H1 (cell line): Measurements from ENCODE around the gene GABPB1. TPM values are rescaled to one million over a fixed set of nuclear protein-coding genes. Genes with fewer than 3 reads are reported as not detected.

Source experiments
- CTCF ChIA-PET: fragments of 300-600 bp; sonication (Branson Sonifier 250); formaldehyde crosslinking; loops from one replicate; lab custom pipeline; 2021; ENCODE audit not compliant: partially characterized antibody; lab: Charles Lee
- POLR2A ChIA-PET: fragments of 300-600 bp; sonication (Branson Sonifier 250); formaldehyde crosslinking; loops from one replicate; lab custom pipeline; 2021; ENCODE audit warnings: inconsistent platforms; ENCODE audit not compliant: partially characterized antibody; lab: Charles Lee
- DNase-seq, 2 experiments: peaks; one replicate each; pipeline versions ENCODE4 v3.0.0 to v3.0.0-alpha.2; 2010 to 2022; ENCODE audit warnings: low spot score in 2 of 2, low read depth in 1 of 2, mixed read lengths in 1 of 2
- FAIRE-seq: peaks from 2 replicates; lab custom pipeline; 2011; peaks lifted over from hg19 to GRCh38; lab: Jason Lieb, UNC
- H2AFZ ChIP-seq: 2 replicates; pipeline ENCODE4 v1.8.1; 2012; ENCODE audit warnings: low read length, inconsistent platforms
- H2AK5ac ChIP-seq: 2 replicates; pipeline ENCODE4 v1.6.1; 2013; ENCODE audit warnings: low read depth, low read length
- H2BK120ac ChIP-seq: replicated peaks from 2 replicates; pipeline ENCODE3; 2013; ENCODE audit warnings: low read depth, low read length, inconsistent platforms
- H2BK12ac ChIP-seq: 2 replicates; pipeline ENCODE4 v1.6.1; 2013; ENCODE audit warnings: low read depth, low read length
- H2BK15ac ChIP-seq: 2 replicates; pipeline ENCODE4 v1.6.1; 2013; ENCODE audit warnings: low read length
- H2BK20ac ChIP-seq: 2 replicates; pipeline ENCODE4 v1.6.1; 2013; ENCODE audit warnings: low read length
- H2BK5ac ChIP-seq: 2 replicates; pipeline ENCODE4 v1.6.1; 2013; ENCODE audit warnings: low read depth, low read length
- H3K14ac ChIP-seq: 2 replicates; pipeline ENCODE4 v1.6.1; 2013; ENCODE audit warnings: inconsistent platforms; ENCODE audit not compliant: insufficient read length
- H3K18ac ChIP-seq: 2 replicates; pipeline ENCODE4 v1.6.1; 2013; ENCODE audit warnings: low read length; ENCODE audit errors: extremely low read depth
- H3K23ac ChIP-seq: 2 replicates; pipeline ENCODE4 v1.6.1; 2013; ENCODE audit warnings: inconsistent platforms; ENCODE audit not compliant: insufficient read length
- H3K23me2 ChIP-seq: 2 replicates; pipeline ENCODE4 v1.6.1; 2013; ENCODE audit warnings: low read depth, low read length
- H3K27ac ChIP-seq: 2 replicates; pipeline ENCODE4 v1.6.1; 2011; ENCODE audit warnings: low read depth, low read length, inconsistent platforms
- H3K27me3 ChIP-seq, 4 experiments: replicated peaks in 1 of 4; 1 replicate in 1 of 4; 2 replicates in 3 of 4; pipeline versions ENCODE4 v1.6.1 to v1.8.1; 2011 to 2013; ENCODE audit warnings: low read length in 3 of 4, mild to moderate bottlenecking in 3 of 4, inconsistent platforms in 2 of 4, mixed read lengths in 2 of 4, moderate library complexity in 1 of 4; ENCODE audit not compliant: control insufficient read depth in 3 of 4, insufficient read depth in 3 of 4; ENCODE audit errors: extremely low read depth in 1 of 4
- H3K36me3 ChIP-seq, 4 experiments: 2 replicates each; pipeline versions ENCODE4 v1.6.1 to v1.8.1; 2011 to 2013; ENCODE audit warnings: mild to moderate bottlenecking in 4 of 4, low read length in 3 of 4, moderate library complexity in 2 of 4, control low read depth in 1 of 4, inconsistent platforms in 1 of 4; ENCODE audit not compliant: insufficient read depth in 4 of 4, control insufficient read depth in 2 of 4
- H3K4ac ChIP-seq: replicated peaks from 2 replicates; pipeline ENCODE3; 2013; ENCODE audit warnings: low read length, low read depth, mixed read lengths, inconsistent platforms; ENCODE audit not compliant: insufficient read length
- H3K4me1 ChIP-seq, 4 experiments: replicated peaks in 1 of 4; 1 replicate in 1 of 4; 2 replicates in 3 of 4; pipeline versions ENCODE4 v1.6.1 to v1.8.1; 2011 to 2013; ENCODE audit warnings: low read length in 3 of 4, inconsistent platforms in 2 of 4, mixed read lengths in 1 of 4; ENCODE audit not compliant: insufficient read depth in 4 of 4, control insufficient read depth in 3 of 4
- H3K4me2 ChIP-seq, 2 experiments: 2 replicates each; pipeline versions ENCODE4 v1.6.1 to v1.8.1; 2011 to 2013; ENCODE audit warnings: low read depth in 2 of 2, low read length in 2 of 2, control low read depth in 1 of 2, inconsistent platforms in 1 of 2, mild to moderate bottlenecking in 1 of 2; ENCODE audit not compliant: insufficient read depth in 1 of 2
- H3K4me3 ChIP-seq, 4 experiments: fragments of 200-600, 300-600 bp in 1 of 4; sonication (generic), shearing (Covaris generic), sonication (Bioruptor Twin) in 1 of 4; 2 replicates each; pipeline versions ENCODE4 v1.5.1 to v1.8.1; 2011 to 2016; ENCODE audit warnings: low read length in 4 of 4, low read depth in 3 of 4, control low read depth in 2 of 4, inconsistent platforms in 2 of 4, mild to moderate bottlenecking in 2 of 4, mixed read lengths in 1 of 4, moderate library complexity in 1 of 4; ENCODE audit not compliant: insufficient read depth in 2 of 4; ENCODE audit errors: extremely low read depth in 1 of 4
- H3K56ac ChIP-seq: replicated peaks from 2 replicates; pipeline ENCODE3; 2013; ENCODE audit warnings: low read depth, mild to moderate bottlenecking, mixed read lengths, low read length, inconsistent platforms; ENCODE audit not compliant: insufficient read length
- H3K79me1 ChIP-seq: 2 replicates; pipeline ENCODE4 v1.6.1; 2013; ENCODE audit warnings: low read depth, low read length, control low read depth
- H3K79me2 ChIP-seq, 2 experiments: 2 replicates each; pipeline versions ENCODE4 v1.6.1 to v1.8.1; 2012 to 2013; ENCODE audit warnings: low read length in 2 of 2, mild to moderate bottlenecking in 2 of 2, inconsistent platforms in 1 of 2; ENCODE audit not compliant: insufficient read depth in 2 of 2, control insufficient read depth in 1 of 2
- H3K9ac ChIP-seq, 4 experiments: replicated peaks in 1 of 4; 1 replicate in 1 of 4; 2 replicates in 3 of 4; pipeline versions ENCODE4 v1.6.1 to v1.8.1; 2011 to 2013; ENCODE audit warnings: low read depth in 3 of 4, low read length in 3 of 4, control low read depth in 2 of 4, mild to moderate bottlenecking in 2 of 4, moderate library complexity in 2 of 4, inconsistent platforms in 1 of 4; ENCODE audit errors: extremely low read depth in 1 of 4
- H3K9me3 ChIP-seq, 2 experiments: 2 replicates each; pipeline versions ENCODE4 v1.6.1 to v1.8.1; 2012 to 2013; ENCODE audit warnings: mild to moderate bottlenecking in 2 of 2, moderate library complexity in 2 of 2, control low read depth in 1 of 2, inconsistent platforms in 1 of 2, low read depth in 1 of 2, low read length in 1 of 2, mixed read lengths in 1 of 2; ENCODE audit not compliant: insufficient read depth in 2 of 2
- H4K20me1 ChIP-seq, 2 experiments: replicated peaks in 1 of 2; 2 replicates each; pipeline versions ENCODE3 to v1.8.1; 2011 to 2013; ENCODE audit warnings: inconsistent platforms in 2 of 2, low read length in 2 of 2, mild to moderate bottlenecking in 1 of 2; ENCODE audit not compliant: insufficient read depth in 2 of 2, control insufficient read depth in 1 of 2
- H4K5ac ChIP-seq: 2 replicates; pipeline ENCODE4 v1.6.1; 2013; ENCODE audit warnings: low read length, low read depth, mixed read lengths, inconsistent platforms; ENCODE audit not compliant: insufficient read length
- H4K8ac ChIP-seq: 2 replicates; pipeline ENCODE4 v1.8.0; 2013; ENCODE audit warnings: mild to moderate bottlenecking, moderate library complexity, low read length, inconsistent platforms; ENCODE audit not compliant: insufficient read depth; ENCODE audit errors: extremely low read depth
- H4K91ac ChIP-seq: replicated peaks from 2 replicates; pipeline ENCODE3; 2013; ENCODE audit warnings: low read length, mixed read lengths, inconsistent platforms; ENCODE audit not compliant: insufficient read length
- BACH1 ChIP-seq: IDR thresholded peaks from 2 replicates; pipeline ENCODE4 v1.6.1; 2012; ENCODE audit warnings: low read length, improper control_type of control experiment
- BRCA1 ChIP-seq: IDR thresholded peaks from 2 replicates; pipeline ENCODE4 v1.6.1; 2012; ENCODE audit warnings: low read depth, low read length, improper control_type of control experiment
- CEBPB ChIP-seq: IDR thresholded peaks from 2 replicates; pipeline ENCODE4 v1.6.1; 2012; ENCODE audit warnings: low read depth, low read length
- CREB1 ChIP-seq: IDR thresholded peaks from 2 replicates; pipeline ENCODE4 v1.6.1; 2012; ENCODE audit warnings: inconsistent platforms
- EP300 ChIP-seq, 2 experiments: IDR thresholded peaks; 1 replicate in 1 of 2; 2 replicates in 1 of 2; pipeline ENCODE4 v1.6.1; 2011 to 2012; ENCODE audit warnings: low read depth in 2 of 2, low read length in 2 of 2, mild to moderate bottlenecking in 2 of 2, borderline replicate concordance in 1 of 2, inconsistent platforms in 1 of 2, moderate library complexity in 1 of 2
- FOSL1 ChIP-seq: IDR thresholded peaks from 2 replicates; pipeline ENCODE4 v1.6.1; 2011; ENCODE audit warnings: mild to moderate bottlenecking, low read depth, low read length, moderate library complexity; ENCODE audit not compliant: insufficient read depth
- SAP30 ChIP-seq: fragments of 300-600 bp; sonication (generic); IDR thresholded peaks from 2 replicates; pipeline ENCODE4 v1.7.1; 2012; ENCODE audit warnings: low read length, moderate library complexity, mild to moderate bottlenecking, inconsistent platforms; ENCODE audit not compliant: insufficient read depth, insufficient replicate concordance
- SP1 ChIP-seq: IDR thresholded peaks from 2 replicates; pipeline ENCODE4 v1.6.1; 2011; ENCODE audit warnings: low read depth, low read length
- ZNF274 ChIP-seq: IDR thresholded peaks from 2 replicates; pipeline ENCODE4 v1.7.0; 2012; ENCODE audit warnings: low read length, borderline replicate concordance; ENCODE audit errors: extremely low read depth
- WGBS, 2 experiments: shearing (Covaris generic) in 1 of 2; methylation state at CpG; one replicate each; pipeline versions ENCODE4 v1.1.6 to v1.1.7; 2013 to 2015; ENCODE audit warnings: low lambda C conversion rate in 2 of 2, mixed read lengths in 2 of 2, inconsistent platforms in 1 of 2, low coverage in 1 of 2, missing lambda C conversion rate in 1 of 2; ENCODE audit not compliant: insufficient replicate concordance in 2 of 2, insufficient coverage in 1 of 2, insufficient read length in 1 of 2; ENCODE audit errors: extremely low coverage in 1 of 2, missing lambda C conversion rate in 1 of 2; 5-methylcytosine and 5-hydroxymethylcytosine counted together
- polyA plus RNA-seq, 7 experiments: library from polyadenylated mRNA; depleted of rRNA in 3 of 7; stranded (reverse) in 5 of 7; unstranded in 2 of 7; fragments of >200 nt in 5 of 7; fragments of 200-250 nt in 2 of 7; gene quantifications; 1 replicate in 5 of 7; 2 replicates in 1 of 7; 4 replicates in 1 of 7; pipeline versions ENCODE4 v1.2.1 to v1.2.3, GENCODE V29; 2011 to 2013; ENCODE audit warnings: missing spikeins in 2 of 7, mixed read lengths in 2 of 7
- total RNA-seq: library from RNA; stranded (reverse); fragmentation: NEBNext Ultra II Directional; extraction: Animal tissue kit (Norgen Biotek cat#: 25700); gene quantifications from 2 replicates; pipeline ENCODE4 v1.2.1, GENCODE V29; 2021

GABPB1 gene
- total and polyA plus RNA-seq, 2 of the 8 experiments (the other 6 are each of a cell fraction or from before 2014, with no cell fraction given), result 24.5 to 32.3 TPM

GRCh38 chr15:50244959-50245624 is 109.9 kb downstream of the GABPB1 start:
- Histone ChIP-seq H3K14ac (no peak overlapping the region), H4K8ac (no peak overlapping the region), H2BK20ac (no peak overlapping the region), H3K27ac (no peak overlapping the region), H3K79me1 (no peaks in the 10 kb centered on the region), H3K4me1 (no peaks in the 10 kb centered on the region), H2BK15ac (no peak overlapping the region), H3K36me3 (no peaks in the 10 kb centered on the region), H3K9me3 (no peaks in the 10 kb centered on the region), H3K23me2 (no peaks in the 10 kb centered on the region), H4K91ac (no peak overlapping the region), H2AFZ (peak overlapping the region; percentile 7; the same call in 1 of the 2 replicates), H3K23ac (no peak overlapping the region), H2BK12ac (no peak overlapping the region), H3K4ac (no peak overlapping the region), H4K5ac (no peak overlapping the region), H3K4me3 (no peak overlapping the region), H2AK5ac (no peak overlapping the region), H2BK5ac (no peak overlapping the region), H4K20me1 (no peaks in the 10 kb centered on the region), H3K4me2 (no peak overlapping the region), H3K9ac (no peak overlapping the region), H2BK120ac (no peak overlapping the region), H3K27me3 (no peaks in the 10 kb centered on the region), H3K18ac (no peak overlapping the region), H3K56ac (no peak overlapping the region), H3K79me2 (no peaks in the 10 kb centered on the region)
- 92% methylated on average over 2 of the region's 2 CpGs; no CpG with 5 or more reads in 1 of the 2 experiments for WGBS, 2 experiments
- FAIRE-seq (no peak), DNase-seq (no peak)
- CTCF ChIA-PET, result interaction anchor here (0.5 to 1.0 kb wide), 4 partner anchors 16 to 1526 kb away, joined by 3 to 4 read pairs (median 4); no protein-coding TSS in a partner anchor
- POLR2A ChIA-PET, result interaction anchor here (1.1 to 1.2 kb wide), 2 partner anchors 63 to 109 kb away, joined by 3 read pairs; partner anchors contain the start of gene SLC27A2
- no peak for TF ChIP-seq CEBPB
- TF ChIP-seq BACH1, result no peak
- TF ChIP-seq BRCA1, result no peak
- no peak for TF ChIP-seq ZNF274
- no peak for TF ChIP-seq SAP30
- TF ChIP-seq EP300 (IDR thresholded peaks at IDR 0.05; ENCODE audit: borderline replicate concordance in 1 of 2, low read depth in 2 of 2, low read length in 2 of 2), result no peak
- TF ChIP-seq CREB1, result no peak
- no peak for TF ChIP-seq FOSL1
- TF ChIP-seq SP1, result no peak
